Thyroid gland (tissue), 4 donors: Measurements from ENCODE around the gene ACP7. TPM values are rescaled to one million over a fixed set of nuclear protein-coding genes. Genes with fewer than 3 reads are reported as not detected.

Experiments
- DNase-seq, 2 donors: peaks; one replicate each; pipeline ENCODE4 v3.0.0-alpha.2; 2019
- H3K27ac ChIP-seq, 3 donors: fragments of 200-600 bp; sonication (generic); 1 replicate in 2 of 3; 2 replicates in 1 of 3; pipeline ENCODE4 v1.5.1; 2016 to 2019; ENCODE audit warnings: mild to moderate bottlenecking in 1 of 3, moderate library complexity in 1 of 3
- H3K27me3 ChIP-seq: fragments of 200-600 bp; sonication (generic); one replicate; pipeline ENCODE4 v1.5.1; 2019
- H3K36me3 ChIP-seq, 2 donors: fragments of 200-600 bp; sonication (generic); one replicate each; pipeline ENCODE4 v1.5.1; 2016 to 2019
- H3K4me1 ChIP-seq, 2 donors: fragments of 200-600 bp; sonication (generic); one replicate each; pipeline ENCODE4 v1.5.1; 2017 to 2019
- H3K4me3 ChIP-seq, 3 donors: fragments of 200-600 bp; sonication (generic); replicated peaks in 1 of 3; 1 replicate in 2 of 3; 2 replicates in 1 of 3; pipeline ENCODE4 v1.5.1; 2016; ENCODE audit warnings: mild to moderate bottlenecking in 1 of 3
- H3K9me3 ChIP-seq: fragments of 200-600 bp; sonication (generic); one replicate; pipeline ENCODE4 v1.5.1; 2017
- CTCF ChIP-seq, 6 experiments: fragments of 200-600 bp in 3 of 6; fragments of 450-650 bp in 3 of 6; sonication (generic) in 3 of 6; IDR thresholded peaks; one replicate each; pipeline ENCODE4 v1.5.1; 2016 to 2019; ENCODE audit warnings: antibody characterized with exemption in 6 of 6, mild to moderate bottlenecking in 2 of 6, inconsistent platforms in 1 of 6, moderate library complexity in 1 of 6
- POLR2A ChIP-seq, 2 donors: fragments of 450-650 bp; IDR thresholded peaks; one replicate each; pipeline ENCODE4 v1.6.1; 2017; ENCODE audit warnings: antibody characterized with exemption in 2 of 2, mild to moderate bottlenecking in 2 of 2, moderate library complexity in 1 of 2
- WGBS, 2 donors: methylation state at CpG; one replicate each; pipeline ENCODE4 v1.1.5; 2017; 5-methylcytosine and 5-hydroxymethylcytosine counted together
- intact Hi-C: fragments of 100-400 bp; cut with DNase I; formaldehyde crosslinking; loops from one replicate; pipeline ENCODE4 v1.15.1; 2023
- total RNA-seq, 4 donors: library from RNA; depleted of rRNA; stranded (reverse); fragments of >200 nt; gene quantifications; one replicate each; pipeline ENCODE4 v1.2.3, GENCODE V29; 2016

ACP7 gene
- total RNA-seq, 4 donors from 2014 or later, result 0.22 TPM; not detected in 3

GRCh38 chr19:39156326-39157230, 72.4 kb downstream of the ACP7 start:
- peak overlapping the region; percentile 55 to 78 (median 68) for H3K27ac ChIP-seq
- 36 to 48% methylated on average over 6 to 7 of the region's 24 CpGs for WGBS, 2 donors
- H3K4me3 ChIP-seq, result no peak overlapping the region
- H3K36me3 ChIP-seq, result no peaks in the 10 kb centered on the region
- no peaks in the 10 kb centered on the region for H3K27me3 ChIP-seq
- intact Hi-C loops, result no loop called here
- peak; percentile 93 for DNase-seq
- no peak for TF ChIP-seq POLR2A (IDR thresholded peaks at IDR 0.05)
- TF ChIP-seq CTCF (IDR thresholded peaks at IDR 0.05), result no peak
- H3K4me1 ChIP-seq, result peaks cover 39 to 70% of the 10 kb centered on the region in 2 donors
- no peaks in the 10 kb centered on the region for H3K9me3 ChIP-seq

- no peaks in the 10 kb centered on the region for H3K27me3 ChIP-seq
- peak overlapping the region; percentile 26 to 68 (median 55) for H3K27ac ChIP-seq
- peaks cover 39 to 70% of the 10 kb centered on the region in 2 donors for H3K4me1 ChIP-seq
- intact Hi-C loops, result no loop called here
- no peaks in the 10 kb centered on the region for H3K9me3 ChIP-seq
- TF ChIP-seq POLR2A (IDR thresholded peaks at IDR 0.05) (no peak), CTCF (IDR thresholded peaks at IDR 0.05) (no peak)
- no peak for DNase-seq
- no peak overlapping the region for H3K4me3 ChIP-seq
- H3K36me3 ChIP-seq, result no peaks in the 10 kb centered on the region
- 39 to 52% methylated on average over 14 to 16 of the region's 23 CpGs for WGBS, 2 donors
Measured at GRCh38 chr19:39157275-39157996, 73.3 kb downstream of the ACP7 start.

GRCh38 chr19:39157997-39158389, 73.8 kb downstream of the ACP7 start:
- WGBS, 2 donors, result 91 to 96% methylated on average over 15 of the region's 15 CpGs
- H3K36me3 ChIP-seq, result no peaks in the 10 kb centered on the region
- no peaks in the 10 kb centered on the region for H3K27me3 ChIP-seq
- H3K4me1 ChIP-seq, result peaks cover 39 to 70% of the 10 kb centered on the region in 2 donors
- TF ChIP-seq POLR2A (IDR thresholded peaks at IDR 0.05) (no peak), CTCF (IDR thresholded peaks at IDR 0.05) (no peak)
- no peak for DNase-seq
- no peak overlapping the region for H3K4me3 ChIP-seq
- intact Hi-C loops, result no loop called here
- no peak overlapping the region for H3K27ac ChIP-seq
- no peaks in the 10 kb centered on the region for H3K9me3 ChIP-seq

- Histone ChIP-seq H3K4me1 (peaks cover 38 to 66% of the 10 kb centered on the region in 2 donors), H3K36me3 (no peaks in the 10 kb centered on the region), H3K27me3 (no peaks in the 10 kb centered on the region), H3K4me3 (no peak overlapping the region), H3K9me3 (no peaks in the 10 kb centered on the region), H3K27ac (no peak overlapping the region)
- TF ChIP-seq CTCF (IDR thresholded peaks at IDR 0.05), result no peak
- no peak for TF ChIP-seq POLR2A (IDR thresholded peaks at IDR 0.05)
- WGBS, 2 donors, result 84 to 91% methylated on average over 9 to 12 of the region's 12 CpGs
- DNase-seq, result no peak
- intact Hi-C loops, result no loop called here
Measured at GRCh38 chr19:39158646-39159260, 74.6 kb downstream of the ACP7 start.
